A204.1 (cell line): ENCODE data around the gene RNF222.

ENCODE experiments used
- FAIRE-seq: peaks from 2 replicates; lab custom pipeline; 2012; peaks lifted over from hg19 to GRCh38; lab: Jason Lieb, UNC

Gene RNF222

DNA sequence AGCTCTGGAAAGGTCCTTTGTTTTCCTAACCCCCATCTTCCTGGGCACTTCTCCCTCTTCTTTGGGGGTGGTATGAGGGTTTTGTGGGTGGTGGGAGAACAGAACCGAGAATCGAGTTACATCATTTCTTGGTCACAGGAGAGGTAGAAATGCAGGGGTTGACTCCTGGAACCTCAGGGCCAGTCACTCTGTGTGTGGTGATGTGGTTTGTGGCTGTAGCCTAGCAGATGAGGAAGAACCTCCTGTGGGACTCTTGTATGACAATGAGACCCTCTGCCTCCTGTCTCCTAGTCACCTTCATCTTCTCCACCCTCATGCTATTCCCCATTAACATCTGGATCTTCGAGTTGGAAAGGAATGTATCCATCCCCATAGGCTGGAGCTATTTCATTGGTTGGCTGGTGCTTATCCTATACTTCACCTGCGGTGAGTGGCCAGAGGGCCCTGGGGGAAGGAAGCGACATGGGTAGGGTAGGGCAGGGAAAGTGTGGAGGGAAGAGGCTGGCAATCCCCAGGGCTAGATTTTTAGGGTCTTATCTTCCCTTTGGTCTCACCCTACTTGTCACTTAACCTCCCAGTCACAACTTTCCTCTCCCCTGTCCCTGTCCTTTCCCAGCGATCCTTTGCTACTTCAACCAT lies 52.5 kb downstream of the RNF222 start:
- no peak for FAIRE-seq

DNA sequence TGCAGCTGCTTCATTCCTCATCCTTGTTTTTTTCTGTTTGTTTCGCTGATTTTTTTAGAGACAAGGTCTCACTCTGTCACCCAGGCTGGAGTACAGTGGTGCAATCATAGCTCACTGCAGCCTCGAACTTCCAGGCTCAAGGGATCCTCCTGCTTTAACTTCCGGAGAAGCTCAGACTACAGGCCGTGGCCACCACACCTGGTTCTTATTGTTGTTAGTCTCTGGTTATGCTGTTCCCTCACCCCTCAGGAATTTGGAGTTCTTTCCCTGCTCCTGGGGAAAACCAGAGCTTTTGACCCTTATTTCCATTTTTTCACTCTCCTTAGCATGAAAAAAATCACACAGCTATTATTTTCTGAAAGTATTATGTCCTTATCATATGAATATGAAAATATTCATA lies 56.2 kb downstream of the RNF222 start:
- no peak for FAIRE-seq
